Suprapubic skin (tissue), 4 donors: ENCODE results near the gene STAG1. TPM values are rescaled to one million over a fixed set of nuclear protein-coding genes. Genes with fewer than 3 reads are reported as not detected.

Experiments used
- DNase-seq, 2 donors: peaks; one replicate each; pipeline ENCODE4 v3.0.0-alpha.2; 2019; ENCODE audit warnings: low spot score in 2 of 2
- H3K27ac ChIP-seq: fragments of 200-600 bp; sonication (generic); one replicate; pipeline ENCODE4 v1.5.1; 2019
- H3K27me3 ChIP-seq: fragments of 200-600 bp; sonication (generic); one replicate; pipeline ENCODE4 v1.5.1; 2019
- H3K36me3 ChIP-seq: fragments of 200-600 bp; sonication (generic); one replicate; pipeline ENCODE4 v1.5.1; 2019
- H3K4me1 ChIP-seq: fragments of 200-600 bp; sonication (generic); one replicate; pipeline ENCODE4 v1.5.1; 2019
- H3K4me3 ChIP-seq: fragments of 200-600 bp; sonication (generic); one replicate; pipeline ENCODE4 v1.5.1; 2019; ENCODE audit warnings: mild to moderate bottlenecking
- H3K9me3 ChIP-seq: fragments of 200-600 bp; sonication (generic); one replicate; pipeline ENCODE4 v1.5.1; 2019
- EP300 ChIP-seq: sonication (generic); formaldehyde crosslinking; IDR thresholded peaks from one replicate; pipeline ENCODE4 v1.6.1; 2017; ENCODE audit warnings: antibody characterized with exemption
- POLR2A ChIP-seq, 2 donors: fragments of 450-650 bp; IDR thresholded peaks; one replicate each; pipeline ENCODE4 v1.6.1; 2017; ENCODE audit warnings: antibody characterized with exemption in 2 of 2, mild to moderate bottlenecking in 2 of 2, moderate library complexity in 2 of 2
- POLR2AphosphoS5 ChIP-seq, 3 donors: sonication (generic); formaldehyde crosslinking; IDR thresholded peaks; one replicate each; pipeline ENCODE4 v1.6.1; 2017; ENCODE audit warnings: antibody characterized with exemption in 3 of 3
- WGBS: methylation state at CpG from one replicate; pipeline ENCODE4 v1.1.5; 2018; 5-methylcytosine and 5-hydroxymethylcytosine counted together
- total RNA-seq, 4 donors: library from RNA; depleted of rRNA; stranded (reverse); fragments of >200 nt; gene quantifications; one replicate each; pipeline ENCODE4 v1.1.0, GENCODE V29; 2016
- TF ChIP-seq, protein P1 (sequence below), 2 donors: fragments of 200-600 bp in 1 of 2; fragments of 450-650 bp in 1 of 2; sonication (generic) in 1 of 2; IDR thresholded peaks; one replicate each; pipeline ENCODE4 v1.5.1; 2016 to 2019; ENCODE audit warnings: antibody characterized with exemption in 2 of 2, mild to moderate bottlenecking in 1 of 2, moderate library complexity in 1 of 2

The STAG1 gene
- total RNA-seq, 4 donors from 2014 or later = 33.8 to 76.4 (median 38.0) TPM

DNA sequence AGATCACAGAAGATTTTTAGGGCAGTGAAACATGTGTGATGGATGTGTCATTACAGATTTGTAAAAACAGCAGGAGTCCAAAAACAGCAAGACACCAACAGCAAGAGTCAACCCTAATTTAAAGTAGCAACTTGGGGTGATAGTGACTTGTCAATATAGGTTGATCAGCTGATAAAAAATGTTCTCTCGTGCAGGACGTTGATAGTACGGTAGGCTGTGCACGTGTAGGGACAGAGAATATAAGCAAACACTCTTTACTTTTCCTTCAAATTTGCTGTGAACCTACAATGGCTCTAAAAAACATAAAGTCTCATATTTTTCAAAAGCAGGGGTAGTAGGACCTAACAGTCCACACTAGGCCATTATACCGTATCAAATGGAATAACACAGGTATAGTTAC, 120.8 kb downstream of the STAG1 start:
- H3K4me3 ChIP-seq = no peak overlapping the region
- no peak for TF ChIP-seq POLR2AphosphoS5 (IDR thresholded peaks at IDR 0.05)
- no peak for TF ChIP-seq POLR2A (IDR thresholded peaks at IDR 0.05)
- TF ChIP-seq, protein P1, sequence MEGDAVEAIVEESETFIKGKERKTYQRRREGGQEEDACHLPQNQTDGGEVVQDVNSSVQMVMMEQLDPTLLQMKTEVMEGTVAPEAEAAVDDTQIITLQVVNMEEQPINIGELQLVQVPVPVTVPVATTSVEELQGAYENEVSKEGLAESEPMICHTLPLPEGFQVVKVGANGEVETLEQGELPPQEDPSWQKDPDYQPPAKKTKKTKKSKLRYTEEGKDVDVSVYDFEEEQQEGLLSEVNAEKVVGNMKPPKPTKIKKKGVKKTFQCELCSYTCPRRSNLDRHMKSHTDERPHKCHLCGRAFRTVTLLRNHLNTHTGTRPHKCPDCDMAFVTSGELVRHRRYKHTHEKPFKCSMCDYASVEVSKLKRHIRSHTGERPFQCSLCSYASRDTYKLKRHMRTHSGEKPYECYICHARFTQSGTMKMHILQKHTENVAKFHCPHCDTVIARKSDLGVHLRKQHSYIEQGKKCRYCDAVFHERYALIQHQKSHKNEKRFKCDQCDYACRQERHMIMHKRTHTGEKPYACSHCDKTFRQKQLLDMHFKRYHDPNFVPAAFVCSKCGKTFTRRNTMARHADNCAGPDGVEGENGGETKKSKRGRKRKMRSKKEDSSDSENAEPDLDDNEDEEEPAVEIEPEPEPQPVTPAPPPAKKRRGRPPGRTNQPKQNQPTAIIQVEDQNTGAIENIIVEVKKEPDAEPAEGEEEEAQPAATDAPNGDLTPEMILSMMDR (IDR thresholded peaks at IDR 0.05) = no peak
- no peak for TF ChIP-seq EP300
- WGBS = 92% methylated on average over 5 of the region's 5 CpGs
- H3K27me3 ChIP-seq = no peaks in the 10 kb centered on the region
- no peak for DNase-seq
- peaks cover 8% of the 10 kb centered on the region for H3K36me3 ChIP-seq
- H3K4me1 ChIP-seq = peaks cover 5% of the 10 kb centered on the region
- H3K9me3 ChIP-seq = no peaks in the 10 kb centered on the region
- H3K27ac ChIP-seq = no peak overlapping the region

DNA sequence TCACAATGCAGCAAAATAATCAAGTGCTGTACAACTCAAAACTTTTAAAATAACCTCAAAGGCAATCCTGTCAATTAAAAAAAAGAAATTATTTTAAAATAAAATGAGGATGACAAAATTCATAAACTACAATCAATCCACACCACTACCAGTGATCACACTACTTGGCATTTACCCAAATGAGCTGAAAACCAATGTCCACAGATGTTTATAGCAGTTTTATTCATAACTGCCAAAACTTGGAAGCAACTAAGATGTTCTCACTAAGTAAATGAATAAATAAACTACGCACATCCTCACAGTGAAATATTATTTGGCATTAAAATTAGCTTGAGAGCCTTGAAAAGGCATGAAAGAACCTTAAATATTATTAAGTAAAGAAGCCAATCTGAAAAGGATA, 121.3 kb downstream of the STAG1 start:
- H3K4me1 ChIP-seq = peaks cover 6% of the 10 kb centered on the region
- H3K4me3 ChIP-seq = no peak overlapping the region
- no peaks in the 10 kb centered on the region for H3K9me3 ChIP-seq
- TF ChIP-seq POLR2A (IDR thresholded peaks at IDR 0.05) = no peak
- no peak for TF ChIP-seq EP300
- TF ChIP-seq, protein P1 (IDR thresholded peaks at IDR 0.05) = no peak
- no peak for TF ChIP-seq POLR2AphosphoS5 (IDR thresholded peaks at IDR 0.05)
- no peak for DNase-seq
- no peak overlapping the region for H3K27ac ChIP-seq
- WGBS = 71% methylated on average over 1 of the region's 1 CpG
- peaks cover 8% of the 10 kb centered on the region for H3K36me3 ChIP-seq
- H3K27me3 ChIP-seq = no peaks in the 10 kb centered on the region

DNA sequence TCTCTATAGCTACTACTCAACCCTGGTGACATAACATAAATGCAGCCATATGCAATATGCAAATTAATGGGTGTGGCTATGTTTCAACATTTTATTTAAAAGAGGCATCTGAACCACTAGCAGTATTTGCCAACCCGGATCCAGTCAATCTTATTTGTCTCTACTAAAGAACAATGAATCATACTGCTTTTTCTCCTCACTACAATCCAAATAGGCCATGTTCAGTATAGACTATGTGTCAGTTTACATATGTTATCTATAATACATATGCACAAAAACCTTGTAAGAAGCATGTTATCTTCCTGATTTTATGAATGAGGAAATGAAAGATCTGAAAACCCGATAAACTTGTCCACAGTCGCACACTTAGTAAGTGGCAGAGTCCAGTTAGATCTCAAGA, 125.7 kb downstream of the STAG1 start:
- WGBS = 75% methylated on average over 3 of the region's 3 CpGs
- Histone ChIP-seq H3K4me1 (peaks cover 9% of the 10 kb centered on the region), H3K27me3 (no peaks in the 10 kb centered on the region), H3K27ac (no peak overlapping the region), H3K9me3 (no peaks in the 10 kb centered on the region), H3K4me3 (no peak overlapping the region), H3K36me3 (peaks cover 8% of the 10 kb centered on the region)
- TF ChIP-seq POLR2AphosphoS5 (IDR thresholded peaks at IDR 0.05) = no peak
- TF ChIP-seq POLR2A (IDR thresholded peaks at IDR 0.05) = no peak
- TF ChIP-seq, protein P1 (IDR thresholded peaks at IDR 0.05) = no peak
- no peak for TF ChIP-seq EP300
- no peak for DNase-seq

DNA sequence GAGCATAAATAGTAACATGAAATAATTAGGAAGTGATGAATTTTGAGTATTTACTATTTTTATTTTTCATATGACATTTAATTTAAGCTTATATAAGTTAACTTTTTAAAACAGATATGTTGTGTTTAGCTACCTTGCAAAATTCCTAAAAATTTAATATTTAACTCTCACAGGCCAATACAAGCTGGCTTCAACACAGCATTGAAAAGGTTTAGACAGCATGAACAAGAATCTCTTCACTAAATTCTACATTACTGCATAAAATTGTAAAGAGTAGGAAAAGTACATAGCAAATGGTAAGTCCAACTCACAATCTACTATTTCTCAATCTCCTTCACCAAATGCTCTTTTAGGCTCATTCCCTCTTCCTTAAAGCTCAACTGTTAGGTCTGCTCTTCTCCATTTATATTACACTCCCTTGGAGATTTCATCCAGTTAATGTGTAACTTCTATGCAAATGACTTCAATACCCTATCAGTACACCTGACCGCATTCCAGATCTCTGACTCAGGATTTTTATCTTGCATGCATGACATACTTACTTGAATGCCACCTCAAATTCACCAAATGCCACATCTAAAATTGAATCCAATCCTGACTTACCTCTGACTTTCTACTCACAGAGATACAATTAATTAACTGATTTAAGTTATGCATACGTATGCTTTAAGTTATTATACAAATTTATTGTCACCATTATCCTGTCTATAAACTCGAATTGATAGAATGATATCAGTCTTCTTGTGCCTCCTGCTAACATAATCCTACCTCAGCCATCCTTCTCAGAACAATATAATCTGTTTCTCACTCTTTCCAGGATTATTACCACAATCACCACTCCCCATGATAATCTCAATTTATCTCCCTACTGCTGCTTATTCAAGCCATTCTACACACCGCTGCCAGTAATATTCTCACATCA, 127.0 kb downstream of the STAG1 start:
- DNase-seq = no peak
- TF ChIP-seq POLR2A (IDR thresholded peaks at IDR 0.05) (no peak), EP300 (no peak), POLR2AphosphoS5 (IDR thresholded peaks at IDR 0.05) (no peak)
- TF ChIP-seq, protein P1 (IDR thresholded peaks at IDR 0.05) = no peak
- Histone ChIP-seq H3K27me3 (no peaks in the 10 kb centered on the region), H3K36me3 (peaks cover 8% of the 10 kb centered on the region), H3K27ac (no peak overlapping the region), H3K4me3 (no peak overlapping the region), H3K4me1 (peaks cover 13% of the 10 kb centered on the region), H3K9me3 (no peaks in the 10 kb centered on the region)
- WGBS = 66% methylated on average over 4 of the region's 4 CpGs

DNA sequence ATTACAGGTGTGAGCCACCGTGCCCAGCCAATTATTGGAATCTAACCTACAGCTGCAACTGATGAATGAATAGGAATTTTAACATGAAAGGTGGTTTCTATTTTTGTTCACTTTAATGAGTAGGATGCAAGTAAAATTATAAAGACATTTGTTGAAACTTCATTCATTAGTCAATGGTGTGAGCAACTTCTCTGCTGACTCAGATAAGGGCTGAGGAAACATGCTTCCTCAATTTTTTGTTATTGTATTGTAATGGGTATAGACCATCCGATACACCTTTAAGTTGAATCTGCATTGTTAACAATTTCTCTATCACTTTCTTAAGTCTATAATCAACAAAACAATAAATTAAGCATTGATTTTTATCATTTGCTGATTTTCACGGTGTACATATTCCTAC, 127.8 kb downstream of the STAG1 start:
- H3K36me3 ChIP-seq = peaks cover 9% of the 10 kb centered on the region
- H3K4me1 ChIP-seq = peaks cover 13% of the 10 kb centered on the region
- H3K4me3 ChIP-seq = no peak overlapping the region
- 92% methylated on average over 3 of the region's 3 CpGs for WGBS
- DNase-seq = no peak
- no peak for TF ChIP-seq EP300
- TF ChIP-seq POLR2A (IDR thresholded peaks at IDR 0.05) = no peak
- TF ChIP-seq, protein P1 (IDR thresholded peaks at IDR 0.05) = no peak
- TF ChIP-seq POLR2AphosphoS5 (IDR thresholded peaks at IDR 0.05) = no peak
- H3K27ac ChIP-seq = no peak overlapping the region
- H3K9me3 ChIP-seq = no peaks in the 10 kb centered on the region
- no peaks in the 10 kb centered on the region for H3K27me3 ChIP-seq
